HepG2 (cell line): ENCODE results near the gene UEVLD. TPM values are rescaled to one million over a fixed set of nuclear protein-coding genes. Genes with fewer than 3 reads are reported as not detected.

Experiments
- ATAC-seq: fragments of 200-7000 bp; cut with Tn5 transposase; 3 replicates; pipeline ENCODE4 v1.9.1; 2020; ENCODE audit warnings: mild to moderate bottlenecking, moderate library complexity
- BruUV-seq: library from RNA; stranded (reverse); fragments of 400-500 nt; replicated peaks from 2 replicates; lab custom pipeline; 2021; lab: Mats Ljungman, UMichigan
- CTCF ChIA-PET: fragments of 300-600 bp; formaldehyde crosslinking; extraction: SDS; loops from one replicate; lab custom pipeline; 2021; ENCODE audit warnings: low total read pairs, inconsistent platforms, low intra/inter-chr PET ratio; lab: Yijun Ruan, JAX
- POLR2A ChIA-PET: fragments of 350-600 bp; sonication (Branson Sonifier 250); formaldehyde crosslinking; loops from one replicate; lab custom pipeline; 2020; ENCODE audit warnings: antibody characterized with exemption, inconsistent platforms; lab: Yijun Ruan, JAX
- DNase-seq: peaks from one replicate; pipeline ENCODE4 v3.0.0-alpha.2; 2015; ENCODE audit warnings: low spot score
- FAIRE-seq: peaks from 3 replicates; lab custom pipeline; 2011; peaks lifted over from hg19 to GRCh38; lab: Jason Lieb, UNC
- H2AFZ ChIP-seq: one replicate; pipeline ENCODE4 v1.6.1; 2011; ENCODE audit warnings: low read length, inconsistent platforms
- H3K27ac ChIP-seq: fragments of 300-600 bp; 3 replicates; pipeline ENCODE4 v1.8.0; 2011; ENCODE audit warnings: mixed run types, mild to moderate bottlenecking, mixed read lengths, low read length, inconsistent platforms; ENCODE audit not compliant: insufficient read depth; ENCODE audit errors: extremely low read length
- H3K27me3 ChIP-seq, 2 experiments: fragments of 200-600 bp in 1 of 2; 2 replicates in 1 of 2; 3 replicates in 1 of 2; pipeline versions ENCODE4 v1.6.0 to v1.8.0; 2011; ENCODE audit warnings: low read length in 2 of 2, mild to moderate bottlenecking in 2 of 2, moderate library complexity in 2 of 2, inconsistent platforms in 1 of 2; ENCODE audit not compliant: insufficient read depth in 2 of 2, control insufficient read depth in 1 of 2
- H3K36me3 ChIP-seq, 2 experiments: fragments of 200-600 bp in 1 of 2; replicated peaks in 1 of 2; 2 replicates in 1 of 2; 3 replicates in 1 of 2; pipeline versions ENCODE4 v1.5.1 to v1.8.0; 2011; ENCODE audit warnings: low read length in 2 of 2, inconsistent platforms in 1 of 2; ENCODE audit not compliant: insufficient read depth in 2 of 2, control insufficient read depth in 1 of 2
- H3K4me1 ChIP-seq: 2 replicates; pipeline ENCODE4 v1.5.1; 2012; ENCODE audit warnings: low read length, inconsistent platforms; ENCODE audit not compliant: insufficient read depth
- H3K4me2 ChIP-seq: 2 replicates; pipeline ENCODE4 v1.6.0; 2011; ENCODE audit warnings: low read depth, low read length, inconsistent platforms
- H3K4me3 ChIP-seq, 3 experiments: fragments of 200-600 bp in 1 of 3; sonication (generic), shearing (Covaris generic) in 1 of 3; replicated peaks in 1 of 3; 2 replicates each; pipeline ENCODE4 v1.5.1; 2011 to 2016; ENCODE audit warnings: low read length in 3 of 3, inconsistent platforms in 2 of 3, low read depth in 2 of 3, mild to moderate bottlenecking in 2 of 3, control low read depth in 1 of 3, mixed read lengths in 1 of 3; ENCODE audit not compliant: insufficient read depth in 1 of 3
- H3K79me2 ChIP-seq: one replicate; pipeline ENCODE4 v1.6.1; 2011; ENCODE audit warnings: low read length, inconsistent platforms; ENCODE audit not compliant: insufficient read depth
- H3K9ac ChIP-seq: 2 replicates; pipeline ENCODE4 v1.6.0; 2011; ENCODE audit warnings: mild to moderate bottlenecking, low read depth, low read length, inconsistent platforms; ENCODE audit not compliant: insufficient read depth
- H3K9me3 ChIP-seq: 2 replicates; pipeline ENCODE4 v1.5.1; 2012; ENCODE audit warnings: mild to moderate bottlenecking, low read length
- H4K20me1 ChIP-seq: 2 replicates; pipeline ENCODE4 v1.6.0; 2011; ENCODE audit warnings: inconsistent platforms, mild to moderate bottlenecking, low read length, moderate library complexity; ENCODE audit not compliant: insufficient read depth
- FOSL2 ChIP-seq: sonication (generic); formaldehyde crosslinking; IDR thresholded peaks from 2 replicates; pipeline ENCODE4 v1.4.0; 2020; ENCODE audit warnings: missing genetic modification reagents
- JUN ChIP-seq: sonication (generic); formaldehyde crosslinking; IDR thresholded peaks from 2 replicates; pipeline ENCODE4 v1.4.0; 2020; ENCODE audit warnings: mild to moderate bottlenecking, missing genetic modification reagents
- ZMYM4 ChIP-seq: sonication (generic); formaldehyde crosslinking; IDR thresholded peaks from 2 replicates; pipeline ENCODE4 v1.8.1; 2023; ENCODE audit warnings: mild to moderate bottlenecking, missing genetic modification reagents
- ZNF256 ChIP-seq: sonication (generic); formaldehyde crosslinking; conservative IDR thresholded peaks from 2 replicates; pipeline ENCODE4 v1.4.0; 2020; ENCODE audit warnings: missing genetic modification reagents
- ZNF782 ChIP-seq: sonication (generic); formaldehyde crosslinking; IDR thresholded peaks from 2 replicates; pipeline ENCODE4 v1.4.0; 2020; ENCODE audit warnings: missing genetic modification reagents, mild to moderate bottlenecking, borderline replicate concordance
- ZNF879 ChIP-seq: sonication (generic); formaldehyde crosslinking; IDR thresholded peaks from 2 replicates; pipeline ENCODE4 v1.8.1; 2023; ENCODE audit warnings: missing genetic modification reagents
- WGBS: methylation state at CpG from one replicate; pipeline ENCODE4 v1.1.6; 2017; ENCODE audit warnings: low lambda C conversion rate; 5-methylcytosine and 5-hydroxymethylcytosine counted together
- in situ Hi-C: cut with HindIII; loops from 2 replicates; pipeline ENCODE4 v1.10.0; 2017; ENCODE audit warnings: low pct_unique_long_range_greater_than_20kb; ENCODE audit not compliant: extremely low pct_ligation_motif_present
- intact Hi-C: fragments of 100-400 bp; cut with micrococcal nuclease; formaldehyde crosslinking; loops from one replicate; pipeline ENCODE4 v1.10.0; 2022; ENCODE audit not compliant: unreplicated experiment
- polyA plus RNA-seq, 8 experiments: library from polyadenylated mRNA; depleted of rRNA in 3 of 8; stranded (reverse) in 7 of 8; unstranded in 1 of 8; fragments of >200 nt; fragmentation: Illumina TruSeq in 4 of 8; extraction: Trizol in 4 of 8; gene quantifications; 2 replicates each; pipeline versions ENCODE4 v1.2.1 to v1.2.3, GENCODE V29; 2011 to 2016; ENCODE audit warnings: low read depth in 4 of 8, missing spikeins in 1 of 8, mixed read lengths in 1 of 8; ENCODE audit not compliant: insufficient read depth in 1 of 8
- total RNA-seq, 5 experiments: library from RNA; depleted of rRNA; stranded (reverse); fragments of >200 nt; fragmentation: Illumina TruSeq; extraction: Trizol; gene quantifications; 2 replicates each; pipeline ENCODE4 v1.2.3, GENCODE V29; 2016; ENCODE audit warnings: low read depth in 1 of 5
- TF ChIP-seq, protein P1 (sequence below): sonication (generic); formaldehyde crosslinking; IDR thresholded peaks from 2 replicates; pipeline ENCODE4 v1.4.0; 2020; ENCODE audit warnings: mild to moderate bottlenecking, missing genetic modification reagents
- TF ChIP-seq, protein P2 (sequence below): sonication (generic); formaldehyde crosslinking; IDR thresholded peaks from 2 replicates; pipeline ENCODE4 v1.5.0; 2020; ENCODE audit warnings: mild to moderate bottlenecking, missing genetic modification reagents, borderline replicate concordance

The UEVLD gene
- total and polyA plus RNA-seq, 2 of the 13 experiments (the other 11 are each of a cell fraction or from before 2014, with no cell fraction given): 5.7 to 13.7 TPM

DNA sequence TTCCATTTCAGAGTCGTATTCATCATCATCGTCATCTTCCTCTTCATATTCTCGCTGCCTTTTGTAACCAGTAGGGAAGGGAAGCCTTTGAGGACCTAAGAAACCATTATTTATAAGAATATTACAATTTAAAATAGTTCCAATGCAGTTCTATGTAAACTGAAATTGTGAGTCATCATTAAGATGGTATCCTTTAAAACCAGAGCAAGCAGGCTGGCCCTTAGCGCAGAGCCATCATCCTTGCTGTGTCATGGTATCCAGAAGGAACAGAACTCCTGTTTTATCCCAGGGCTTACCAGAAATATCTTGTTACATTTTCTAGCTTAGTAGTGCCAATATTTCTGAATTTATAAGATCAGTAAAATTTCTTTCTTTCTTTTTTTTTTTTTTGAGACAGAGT is 23.9 kb upstream of the UEVLD start:
- no peak overlapping the region for H3K9ac ChIP-seq
- WGBS: 97% methylated on average over 4 of the region's 4 CpGs
- DNase-seq (no peak), FAIRE-seq (no peak), ATAC-seq (no peak)
- no peaks in the 10 kb centered on the region for H3K4me1 ChIP-seq
- BruUV-seq: no TSS peak
- intact Hi-C loops: no loop called here
- no peak overlapping the region for H3K27ac ChIP-seq
- no peaks in the 10 kb centered on the region for H3K79me2 ChIP-seq
- ChIA-PET POLR2A (no interaction called here), CTCF (no interaction called here)
- no peak overlapping the region for H3K4me2 ChIP-seq
- no peaks in the 10 kb centered on the region for H3K27me3 ChIP-seq
- H2AFZ ChIP-seq: no peak overlapping the region
- TF ChIP-seq, protein P1, sequence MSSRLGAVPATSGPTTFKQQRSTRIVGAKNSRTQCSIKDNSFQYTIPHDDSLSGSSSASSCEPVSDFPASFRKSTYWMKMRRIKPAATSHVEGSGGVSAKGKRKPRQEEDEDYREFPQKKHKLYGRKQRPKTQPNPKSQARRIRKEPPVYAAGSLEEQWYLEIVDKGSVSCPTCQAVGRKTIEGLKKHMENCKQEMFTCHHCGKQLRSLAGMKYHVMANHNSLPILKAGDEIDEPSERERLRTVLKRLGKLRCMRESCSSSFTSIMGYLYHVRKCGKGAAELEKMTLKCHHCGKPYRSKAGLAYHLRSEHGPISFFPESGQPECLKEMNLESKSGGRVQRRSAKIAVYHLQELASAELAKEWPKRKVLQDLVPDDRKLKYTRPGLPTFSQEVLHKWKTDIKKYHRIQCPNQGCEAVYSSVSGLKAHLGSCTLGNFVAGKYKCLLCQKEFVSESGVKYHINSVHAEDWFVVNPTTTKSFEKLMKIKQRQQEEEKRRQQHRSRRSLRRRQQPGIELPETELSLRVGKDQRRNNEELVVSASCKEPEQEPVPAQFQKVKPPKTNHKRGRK (CRISPR knock-in tag): no peak
- TF ChIP-seq ZNF879 (CRISPR knock-in tag) (no peak), JUN (CRISPR knock-in tag) (no peak), FOSL2 (CRISPR knock-in tag) (no peak)
- no peak overlapping the region for H3K4me3 ChIP-seq
- H3K36me3 ChIP-seq: peaks cover 15 to 62% of the 10 kb centered on the region in 2 experiments
- in situ Hi-C loops: no loop called here
- H3K9me3 ChIP-seq: no peaks in the 10 kb centered on the region
- no peaks in the 10 kb centered on the region for H4K20me1 ChIP-seq

DNA sequence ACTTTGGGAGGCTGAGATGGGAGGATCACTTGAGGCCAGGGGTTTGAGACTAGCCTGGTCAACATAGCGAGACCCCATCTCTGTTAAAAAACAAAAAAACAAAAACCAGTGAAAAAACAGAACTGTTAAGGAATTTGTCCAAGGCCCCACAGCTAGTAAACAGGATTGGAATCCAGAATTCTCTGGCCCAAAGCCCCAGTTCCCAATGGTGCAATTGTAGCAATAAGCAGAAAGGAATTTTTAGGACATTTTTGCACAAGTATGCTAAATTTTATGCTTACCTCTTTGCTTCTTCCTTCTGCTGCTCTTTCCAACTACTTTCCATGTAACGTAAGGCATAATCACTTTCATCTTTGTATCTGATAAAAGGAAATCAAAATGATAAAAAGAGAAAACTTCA is 22.7 kb upstream of the UEVLD start:
- no peak for ATAC-seq
- intact Hi-C loops (no loop called here), in situ Hi-C loops (no loop called here)
- POLR2A ChIA-PET: no interaction called here
- WGBS: 97% methylated on average over 2 of the region's 2 CpGs
- CTCF ChIA-PET: no interaction called here
- no peaks in the 10 kb centered on the region for H3K79me2 ChIP-seq
- H3K36me3 ChIP-seq: peaks cover 15 to 55% of the 10 kb centered on the region in 2 experiments
- H3K9me3 ChIP-seq: no peaks in the 10 kb centered on the region
- DNase-seq: no peak
- H3K4me2 ChIP-seq: no peak overlapping the region
- no peak overlapping the region for H2AFZ ChIP-seq
- FAIRE-seq: no peak
- H3K27ac ChIP-seq: no peak overlapping the region
- H3K9ac ChIP-seq: no peak overlapping the region
- H3K27me3 ChIP-seq: no peaks in the 10 kb centered on the region
- no peaks in the 10 kb centered on the region for H3K4me1 ChIP-seq
- H4K20me1 ChIP-seq: no peaks in the 10 kb centered on the region
- no TSS peak for BruUV-seq
- no peak overlapping the region for H3K4me3 ChIP-seq
- TF ChIP-seq ZNF256 (CRISPR knock-in tag): no peak
- no peak for TF ChIP-seq ZMYM4 (CRISPR knock-in tag)
- no peak for TF ChIP-seq ZNF782 (CRISPR knock-in tag)
- TF ChIP-seq, protein P2, sequence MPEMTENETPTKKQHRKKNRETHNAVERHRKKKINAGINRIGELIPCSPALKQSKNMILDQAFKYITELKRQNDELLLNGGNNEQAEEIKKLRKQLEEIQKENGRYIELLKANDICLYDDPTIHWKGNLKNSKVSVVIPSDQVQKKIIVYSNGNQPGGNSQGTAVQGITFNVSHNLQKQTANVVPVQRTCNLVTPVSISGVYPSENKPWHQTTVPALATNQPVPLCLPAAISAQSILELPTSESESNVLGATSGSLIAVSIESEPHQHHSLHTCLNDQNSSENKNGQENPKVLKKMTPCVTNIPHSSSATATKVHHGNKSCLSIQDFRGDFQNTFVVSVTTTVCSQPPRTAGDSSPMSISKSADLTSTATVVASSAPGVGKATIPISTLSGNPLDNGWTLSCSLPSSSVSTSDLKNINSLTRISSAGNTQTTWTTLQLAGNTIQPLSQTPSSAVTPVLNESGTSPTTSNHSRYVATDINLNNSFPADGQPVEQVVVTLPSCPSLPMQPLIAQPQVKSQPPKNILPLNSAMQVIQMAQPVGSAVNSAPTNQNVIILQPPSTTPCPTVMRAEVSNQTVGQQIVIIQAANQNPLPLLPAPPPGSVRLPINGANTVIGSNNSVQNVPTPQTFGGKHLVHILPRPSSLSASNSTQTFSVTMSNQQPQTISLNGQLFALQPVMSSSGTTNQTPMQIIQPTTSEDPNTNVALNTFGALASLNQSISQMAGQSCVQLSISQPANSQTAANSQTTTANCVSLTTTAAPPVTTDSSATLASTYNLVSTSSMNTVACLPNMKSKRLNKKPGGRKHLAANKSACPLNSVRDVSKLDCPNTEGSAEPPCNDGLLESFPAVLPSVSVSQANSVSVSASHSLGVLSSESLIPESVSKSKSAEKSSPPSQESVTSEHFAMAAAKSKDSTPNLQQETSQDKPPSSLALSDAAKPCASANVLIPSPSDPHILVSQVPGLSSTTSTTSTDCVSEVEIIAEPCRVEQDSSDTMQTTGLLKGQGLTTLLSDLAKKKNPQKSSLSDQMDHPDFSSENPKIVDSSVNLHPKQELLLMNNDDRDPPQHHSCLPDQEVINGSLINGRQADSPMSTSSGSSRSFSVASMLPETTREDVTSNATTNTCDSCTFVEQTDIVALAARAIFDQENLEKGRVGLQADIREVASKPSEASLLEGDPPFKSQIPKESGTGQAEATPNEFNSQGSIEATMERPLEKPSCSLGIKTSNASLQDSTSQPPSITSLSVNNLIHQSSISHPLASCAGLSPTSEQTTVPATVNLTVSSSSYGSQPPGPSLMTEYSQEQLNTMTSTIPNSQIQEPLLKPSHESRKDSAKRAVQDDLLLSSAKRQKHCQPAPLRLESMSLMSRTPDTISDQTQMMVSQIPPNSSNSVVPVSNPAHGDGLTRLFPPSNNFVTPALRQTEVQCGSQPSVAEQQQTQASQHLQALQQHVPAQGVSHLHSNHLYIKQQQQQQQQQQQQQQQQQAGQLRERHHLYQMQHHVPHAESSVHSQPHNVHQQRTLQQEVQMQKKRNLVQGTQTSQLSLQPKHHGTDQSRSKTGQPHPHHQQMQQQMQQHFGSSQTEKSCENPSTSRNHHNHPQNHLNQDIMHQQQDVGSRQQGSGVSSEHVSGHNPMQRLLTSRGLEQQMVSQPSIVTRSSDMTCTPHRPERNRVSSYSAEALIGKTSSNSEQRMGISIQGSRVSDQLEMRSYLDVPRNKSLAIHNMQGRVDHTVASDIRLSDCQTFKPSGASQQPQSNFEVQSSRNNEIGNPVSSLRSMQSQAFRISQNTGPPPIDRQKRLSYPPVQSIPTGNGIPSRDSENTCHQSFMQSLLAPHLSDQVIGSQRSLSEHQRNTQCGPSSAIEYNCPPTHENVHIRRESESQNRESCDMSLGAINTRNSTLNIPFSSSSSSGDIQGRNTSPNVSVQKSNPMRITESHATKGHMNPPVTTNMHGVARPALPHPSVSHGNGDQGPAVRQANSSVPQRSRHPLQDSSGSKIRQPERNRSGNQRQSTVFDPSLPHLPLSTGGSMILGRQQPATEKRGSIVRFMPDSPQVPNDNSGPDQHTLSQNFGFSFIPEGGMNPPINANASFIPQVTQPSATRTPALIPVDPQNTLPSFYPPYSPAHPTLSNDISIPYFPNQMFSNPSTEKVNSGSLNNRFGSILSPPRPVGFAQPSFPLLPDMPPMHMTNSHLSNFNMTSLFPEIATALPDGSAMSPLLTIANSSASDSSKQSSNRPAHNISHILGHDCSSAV (CRISPR knock-in tag): no peak
